Epithelial cell of prostate (primary cell): ENCODE results near the gene UBE2E1.
"Not testable (repeated sequence)": the region's sequence is repeated elsewhere in the genome, so short reads cannot be mapped to it uniquely, and the experiment has no call there.

Source experiments
- DNase-seq: peaks from one replicate; pipeline ENCODE4 v3.0.0-alpha.2; 2011; ENCODE audit warnings: low read depth, low spot score
- H3K27ac ChIP-seq: fragments of 450-650 bp; 2 replicates; pipeline ENCODE4 v1.5.1; 2017; ENCODE audit warnings: mild to moderate bottlenecking

The UBE2E1 gene

GRCh38 chr3:23912335-23912734 is 106.6 kb downstream of the UBE2E1 start:
- not testable (repeated sequence) for DNase-seq, H3K27ac ChIP-seq

- H3K27ac ChIP-seq, result no peak overlapping the region
- DNase-seq, result no peak
Observed at GRCh38 chr3:23913182-23913581, 107.4 kb downstream of the UBE2E1 start.

DNA sequence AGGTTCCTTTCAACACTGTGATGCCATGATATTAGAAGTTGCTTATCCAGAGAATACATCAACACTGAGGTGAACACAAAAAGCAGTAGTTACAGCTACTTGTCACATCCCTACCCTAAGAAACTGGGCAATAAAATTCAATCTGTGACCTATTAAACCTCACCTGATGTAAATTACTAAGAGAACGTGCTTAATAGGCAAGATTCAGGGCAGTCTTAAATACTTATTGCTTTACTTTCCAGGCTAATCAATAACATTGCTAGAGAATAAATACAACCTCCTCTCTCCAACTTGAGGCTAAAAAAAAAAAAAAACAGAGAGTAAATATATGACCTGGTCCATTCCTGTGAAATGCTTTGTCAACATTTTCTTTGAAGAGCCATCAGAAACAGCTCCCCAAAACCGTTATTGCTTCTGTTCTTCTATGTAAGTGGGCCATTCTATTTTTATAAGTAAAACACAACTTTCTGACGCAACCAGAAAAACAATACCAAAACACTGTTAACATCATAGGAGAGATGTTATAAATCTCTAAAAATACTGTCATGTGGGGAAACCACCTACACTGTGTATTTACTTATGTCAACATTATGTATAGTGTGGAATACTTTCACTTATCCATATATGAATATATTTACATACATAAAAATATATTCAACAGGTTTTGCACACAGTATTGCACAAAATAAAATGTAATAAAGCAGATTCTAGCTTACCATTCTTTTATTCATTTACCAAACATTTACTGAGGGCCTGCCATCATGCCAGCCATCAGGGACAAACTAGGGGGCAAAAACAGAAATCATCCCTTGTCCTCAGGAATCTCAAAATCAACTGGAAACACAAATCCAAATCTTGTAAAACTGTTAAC is 108.4 kb downstream of the UBE2E1 start:
- no peak for DNase-seq
- H3K27ac ChIP-seq, result no peak overlapping the region

GRCh38 chr3:23915537-23916108 is 109.9 kb downstream of the UBE2E1 start:
- no peak overlapping the region for H3K27ac ChIP-seq
- no peak for DNase-seq

GRCh38 chr3:23916152-23916885 is 110.6 kb downstream of the UBE2E1 start:
- DNase-seq, result no peak
- peak overlapping the region; percentile 87 for H3K27ac ChIP-seq

DNA sequence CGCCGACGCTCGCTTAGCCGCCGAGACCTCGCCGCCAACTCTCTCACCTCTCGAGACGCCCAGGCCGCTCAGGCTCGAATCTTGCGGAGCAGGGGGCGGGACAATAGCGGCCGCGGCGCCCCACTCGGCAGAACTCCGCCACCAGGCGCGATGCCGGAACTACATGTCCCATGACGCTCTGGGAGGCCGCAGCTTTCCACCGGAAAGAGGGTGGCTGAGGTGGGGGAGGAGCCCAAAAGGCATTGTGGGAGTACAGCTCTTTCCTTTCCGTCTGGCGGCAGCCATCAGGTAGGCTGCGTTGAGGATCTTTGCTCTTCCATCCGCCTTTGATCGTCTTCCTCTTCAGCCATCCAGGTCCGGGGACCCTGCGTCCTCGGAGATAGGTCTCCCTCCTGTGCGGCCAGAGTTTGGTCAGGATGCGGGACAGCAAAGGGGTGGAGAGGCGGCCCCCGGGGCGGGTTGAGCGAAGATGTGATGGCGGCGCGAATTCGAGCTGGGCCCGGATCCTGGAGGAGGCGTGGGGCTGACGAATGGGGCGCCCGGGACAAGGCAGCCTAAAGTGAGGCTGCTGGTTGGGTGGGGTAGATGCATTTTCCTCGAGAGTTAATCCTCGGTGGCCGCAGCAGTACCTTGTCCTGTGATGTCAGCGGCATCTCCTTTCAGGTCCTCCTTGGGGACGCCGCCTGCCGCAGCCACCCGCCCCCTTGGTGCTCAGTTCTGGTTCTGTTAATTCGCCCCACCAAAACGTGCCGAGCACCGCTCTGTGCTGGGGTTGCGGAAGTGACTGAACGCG is 111.3 kb downstream of the UBE2E1 start, which contains the start of the genes NKIRAS1 and RPL15:
TSS of gene NKIRAS1 (minus strand) at position 105 of the 793 bp plus-strand sequence. CDS start 6,086 bp downstream, outside the sequence.
TSS of gene RPL15 (plus strand) at position 247 of the 793 bp plus-strand sequence. CDS start 728 bp downstream, outside the sequence.
- DNase-seq, result peak; percentile 80

GRCh38 chr3:23917679-23918303 is 112.0 kb downstream of the UBE2E1 start:
- not testable (repeated sequence) for DNase-seq
- peak overlapping the region; percentile 87 for H3K27ac ChIP-seq

More for the DNA sequence above, 111.3 kb downstream of the UBE2E1 start, which contains the start of the genes NKIRAS1 and RPL15:
- H3K27ac ChIP-seq, result peak within 1 kb of the TSS; percentile 87

DNA sequence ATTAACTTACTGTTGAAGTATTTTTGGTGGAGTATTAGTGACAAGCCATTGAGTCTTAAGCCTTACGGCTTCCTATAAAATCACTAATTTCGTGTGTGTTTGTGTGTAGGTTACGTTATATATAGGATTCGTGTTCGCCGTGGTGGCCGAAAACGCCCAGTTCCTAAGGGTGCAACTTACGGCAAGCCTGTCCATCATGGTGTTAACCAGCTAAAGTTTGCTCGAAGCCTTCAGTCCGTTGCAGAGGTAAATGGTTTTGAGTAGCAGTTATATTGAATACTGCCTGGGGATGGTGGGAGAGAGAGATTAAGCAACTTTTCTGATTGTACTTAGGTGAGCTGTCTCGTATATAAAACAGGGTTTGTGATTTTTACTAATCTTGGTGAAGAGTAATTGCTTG is 112.6 kb downstream of the UBE2E1 start:
- H3K27ac ChIP-seq, result peak overlapping the region; percentile 87
- DNase-seq, result not testable (repeated sequence)

- no peak for DNase-seq
- peak overlapping the region; percentile 87 for H3K27ac ChIP-seq
Observed at GRCh38 chr3:23919628-23920027, 113.9 kb downstream of the UBE2E1 start.

DNA sequence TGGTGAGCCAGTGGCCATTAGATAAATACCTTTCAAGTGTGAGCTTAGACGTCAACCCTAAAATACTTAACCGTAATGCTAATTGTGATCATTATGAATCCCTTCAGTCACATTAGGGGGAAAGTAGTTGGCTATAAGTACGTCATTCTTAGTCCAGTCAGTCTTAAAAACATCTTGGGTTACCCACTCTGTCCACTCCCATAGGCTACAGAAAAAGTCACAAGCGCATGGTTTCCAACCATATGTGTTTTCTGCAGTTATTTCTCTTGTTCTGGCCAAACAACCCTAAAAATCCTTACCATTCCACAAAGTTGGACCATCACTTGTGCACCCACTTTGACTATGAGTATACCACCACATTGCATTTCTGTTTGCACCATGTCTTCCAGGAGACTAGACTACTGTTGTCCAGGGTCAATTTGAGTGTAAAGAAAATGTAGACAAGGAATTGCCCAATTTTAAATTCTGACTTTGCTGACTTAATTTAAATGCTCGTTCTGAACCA is 114.4 kb downstream of the UBE2E1 start:
- DNase-seq, result no peak
- H3K27ac ChIP-seq, result peak overlapping the region; percentile 37

- peak overlapping the region; percentile 37 for H3K27ac ChIP-seq
- DNase-seq, result no peak
Observed at GRCh38 chr3:23921052-23921511, 115.3 kb downstream of the UBE2E1 start.

GRCh38 chr3:23923786-23924185 is 118.0 kb downstream of the UBE2E1 start:
- DNase-seq, result no peak
- no peak overlapping the region for H3K27ac ChIP-seq

GRCh38 chr3:23926246-23926645 is 120.5 kb downstream of the UBE2E1 start:
- no peak for DNase-seq

GRCh38 chr3:23926736-23927135 is 121.0 kb downstream of the UBE2E1 start:
- no peak overlapping the region for H3K27ac ChIP-seq
- DNase-seq, result no peak

More at GRCh38 chr3:23926246-23926645, 120.5 kb downstream of the UBE2E1 start:
- no peak overlapping the region for H3K27ac ChIP-seq

- no peak for DNase-seq
- peak overlapping the region; percentile 56 for H3K27ac ChIP-seq
Observed at GRCh38 chr3:23928524-23928923, 122.8 kb downstream of the UBE2E1 start.

- H3K27ac ChIP-seq, result no peak overlapping the region
- no peak for DNase-seq
Observed at GRCh38 chr3:23931597-23931996, 125.8 kb downstream of the UBE2E1 start.

DNA sequence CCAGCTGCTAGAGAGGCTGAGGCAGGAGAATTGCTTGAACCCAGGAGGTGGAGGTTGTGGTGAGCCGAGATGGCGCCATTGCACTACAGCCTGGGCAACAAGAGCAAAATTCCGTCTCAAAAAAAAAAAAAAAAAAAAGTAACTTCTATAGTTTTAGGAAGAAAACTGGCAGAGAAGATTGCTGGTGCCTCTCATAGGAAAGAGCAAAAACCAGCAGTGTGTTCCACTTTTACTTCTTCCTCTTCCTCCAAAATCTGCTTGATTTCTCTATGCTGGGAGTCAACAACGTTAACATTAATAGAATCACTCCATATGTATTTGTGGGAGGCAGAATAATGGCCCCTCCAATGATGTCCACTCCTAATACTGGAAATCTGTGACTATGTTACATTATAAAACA is 126.8 kb downstream of the UBE2E1 start:
- DNase-seq, result no peak
- no peak overlapping the region for H3K27ac ChIP-seq

DNA sequence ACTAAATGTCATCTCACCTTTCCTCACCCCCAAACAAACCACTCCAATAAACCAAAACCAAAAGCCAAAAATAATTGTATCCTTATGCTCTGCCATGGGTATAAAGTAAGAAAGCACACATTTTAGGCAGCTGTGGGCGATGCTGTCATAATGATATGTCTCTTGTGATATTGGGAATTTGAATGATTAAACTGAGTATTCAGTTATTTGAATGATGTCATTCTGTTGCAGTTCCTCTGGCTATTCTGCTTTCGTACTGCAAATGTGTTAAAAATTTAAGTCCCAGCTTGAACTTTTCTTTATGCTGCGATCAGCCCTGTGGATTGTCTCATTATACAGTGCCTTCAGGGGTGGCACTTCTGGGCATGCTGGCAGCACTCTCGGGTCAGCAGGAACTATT is 128.5 kb downstream of the UBE2E1 start:
- no peak for DNase-seq
- no peak overlapping the region for H3K27ac ChIP-seq

- H3K27ac ChIP-seq, result no peak overlapping the region
- no peak for DNase-seq
Observed at GRCh38 chr3:23937296-23937695, 131.5 kb downstream of the UBE2E1 start.
